ENCODE results near the gene IBSP.

Gene IBSP

GRCh38 chr4:87851332-87851731 is 52.0 kb downstream of the IBSP start:
- no peak overlapping the region for H3K27ac Mint-ChIP-seq
- H3K9me3 Mint-ChIP-seq: no peaks in the 10 kb centered on the region
- H3K4me1 Mint-ChIP-seq: peaks cover 19% of the 10 kb centered on the region
- no peak overlapping the region for H3K4me3 Mint-ChIP-seq
- no peak for ATAC-seq
- peaks cover 33% of the 10 kb centered on the region for H3K27me3 Mint-ChIP-seq
- no peak for DNase-seq

GRCh38 chr4:87851953-87852352 is 52.6 kb downstream of the IBSP start:
- DNase-seq (no peak), ATAC-seq (no peak)
- Mint-ChIP-seq H3K9me3 (no peaks in the 10 kb centered on the region), H3K4me3 (no peak overlapping the region), H3K27ac (no peak overlapping the region), H3K4me1 (peaks cover 19% of the 10 kb centered on the region), H3K27me3 (peaks cover 32% of the 10 kb centered on the region)

- no peaks in the 10 kb centered on the region for H3K9me3 Mint-ChIP-seq
- peaks cover 25% of the 10 kb centered on the region for H3K27me3 Mint-ChIP-seq
- ATAC-seq (no peak), DNase-seq (no peak)
- H3K4me3 Mint-ChIP-seq: no peak overlapping the region
- H3K4me1 Mint-ChIP-seq: peaks cover 19% of the 10 kb centered on the region
- H3K27ac Mint-ChIP-seq: no peak overlapping the region
These were observed 53.8 kb downstream of the IBSP start for GRCh38 chr4:87853108-87853507.

DNA sequence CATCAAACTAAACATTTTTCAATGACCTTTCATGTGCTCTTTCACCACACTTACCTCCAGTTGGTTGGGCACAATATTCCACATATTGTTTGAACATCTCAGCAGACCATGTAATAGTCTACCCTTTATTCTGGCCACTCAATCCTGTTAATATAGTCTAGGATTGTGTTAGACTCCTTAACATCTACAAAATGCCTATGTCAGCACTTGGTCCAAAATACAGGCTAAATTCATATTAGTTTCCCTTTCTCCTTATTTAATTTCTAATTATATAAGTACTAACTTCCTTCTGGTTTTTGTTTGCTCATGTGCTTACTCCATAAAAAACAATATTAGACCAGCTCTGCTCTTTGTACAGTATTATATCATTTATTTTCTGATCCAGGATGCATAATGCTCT is 54.5 kb downstream of the IBSP start:
- Mint-ChIP-seq H3K27me3 (peaks cover 33% of the 10 kb centered on the region), H3K4me1 (peaks cover 16% of the 10 kb centered on the region), H3K4me3 (no peak overlapping the region), H3K9me3 (no peaks in the 10 kb centered on the region), H3K27ac (no peak overlapping the region)
- DNase-seq (no peak), ATAC-seq (no peak)

- Mint-ChIP-seq H3K27ac (no peak overlapping the region), H3K4me3 (no peak overlapping the region), H3K9me3 (no peaks in the 10 kb centered on the region), H3K4me1 (peaks cover 11% of the 10 kb centered on the region), H3K27me3 (peaks cover 22% of the 10 kb centered on the region)
- ATAC-seq: peak; percentile 73
- peak; percentile 12 to 14 for DNase-seq
These were observed 56.2 kb downstream of the IBSP start for GRCh38 chr4:87855559-87855958.

- Mint-ChIP-seq H3K4me1 (peaks cover 11% of the 10 kb centered on the region), H3K9me3 (no peaks in the 10 kb centered on the region), H3K4me3 (no peak overlapping the region), H3K27ac (no peak overlapping the region), H3K27me3 (peaks cover 22% of the 10 kb centered on the region)
- no peak for DNase-seq
- no peak for ATAC-seq
These were observed 57.5 kb downstream of the IBSP start for GRCh38 chr4:87856816-87857215.

DNA sequence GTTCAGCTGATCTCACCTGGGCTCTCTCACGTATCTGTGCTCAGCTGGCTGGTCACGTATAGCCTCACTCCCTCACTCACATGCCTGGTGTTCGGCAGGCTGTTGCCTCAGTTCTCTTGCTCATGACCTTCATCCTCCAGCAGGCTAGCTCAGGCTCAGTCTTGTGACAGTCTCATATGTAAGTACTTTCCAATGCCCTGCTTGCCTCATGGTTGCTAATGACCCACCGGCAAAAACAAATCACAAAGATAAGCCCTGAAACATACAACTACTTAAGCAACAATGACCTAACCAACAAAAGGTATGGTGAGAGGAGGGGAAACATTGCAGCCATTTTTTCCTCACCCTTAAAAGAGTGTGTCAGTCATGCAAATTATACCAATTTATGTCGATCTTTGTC is 58.4 kb downstream of the IBSP start:
- no peak overlapping the region for H3K27ac Mint-ChIP-seq
- DNase-seq: no peak
- no peak for ATAC-seq

More for the DNA sequence above, 58.4 kb downstream of the IBSP start:
- peaks cover 11% of the 10 kb centered on the region for H3K4me1 Mint-ChIP-seq
- no peak overlapping the region for H3K4me3 Mint-ChIP-seq
- no peaks in the 10 kb centered on the region for H3K9me3 Mint-ChIP-seq
- H3K27me3 Mint-ChIP-seq: peaks cover 22% of the 10 kb centered on the region
